OCI-LY1 (cell line): Measurements from ENCODE around the gene BYSL.

ENCODE experiments used
- H2AFZ ChIP-seq: fragments of 200-600 bp; sonication (generic), shearing (Covaris generic); 2 replicates; pipeline ENCODE4 v1.6.0; 2014; ENCODE audit warnings: antibody characterized with exemption, mild to moderate bottlenecking, low read length
- H3F3A ChIP-seq: fragments of 200-600 bp; sonication (generic), shearing (Covaris generic); 2 replicates; pipeline ENCODE4 v1.6.0; 2014; ENCODE audit warnings: mild to moderate bottlenecking, antibody characterized with exemption, low read length, moderate library complexity; ENCODE audit not compliant: insufficient read depth
- H3K27ac ChIP-seq: fragments of 200-600 bp; sonication (generic); 2 replicates; pipeline ENCODE4 v1.5.1; 2014; ENCODE audit warnings: low read length, mixed run types, mild to moderate bottlenecking, low read depth; ENCODE audit not compliant: poor library complexity, severe bottlenecking
- H3K27me3 ChIP-seq: fragments of 200-600 bp; sonication (generic); 2 replicates; pipeline ENCODE4 v1.6.0; 2014; ENCODE audit warnings: antibody characterized with exemption, mild to moderate bottlenecking, low read length, moderate library complexity; ENCODE audit not compliant: insufficient read depth
- H3K36me3 ChIP-seq: fragments of 200-600 bp; sonication (generic); 2 replicates; pipeline ENCODE4 v1.6.1; 2014; ENCODE audit warnings: mild to moderate bottlenecking, antibody characterized with exemption, low read length, moderate library complexity, mixed read lengths; ENCODE audit not compliant: insufficient read depth
- H3K4me1 ChIP-seq: fragments of 200-600 bp; sonication (generic); 2 replicates; pipeline ENCODE4 v1.5.1; 2014; ENCODE audit warnings: mild to moderate bottlenecking, low read length, moderate library complexity; ENCODE audit not compliant: insufficient read depth, severe bottlenecking
- H3K4me2 ChIP-seq: fragments of 200-600 bp; sonication (generic), shearing (Covaris generic); 2 replicates; pipeline ENCODE4 v1.6.1; 2014; ENCODE audit warnings: low read length
- H3K4me3 ChIP-seq: fragments of 200-600 bp; sonication (generic); 2 replicates; pipeline ENCODE4 v1.5.1; 2014; ENCODE audit warnings: low read length, low read depth, mild to moderate bottlenecking, mixed read lengths; ENCODE audit not compliant: poor library complexity, severe bottlenecking
- H3K79me2 ChIP-seq: fragments of 200-600 bp; shearing (Covaris generic); 2 replicates; pipeline ENCODE4 v1.6.1; 2016; ENCODE audit warnings: mixed run types, low read length, mixed read lengths; ENCODE audit not compliant: insufficient read depth
- H3K9ac ChIP-seq: fragments of 200-600 bp; sonication (generic), shearing (Covaris generic); 2 replicates; pipeline ENCODE4 v1.6.1; 2014; ENCODE audit warnings: mild to moderate bottlenecking, low read length, mixed read lengths
- H3K9me2 ChIP-seq: fragments of 200-600 bp; sonication (generic), shearing (Covaris generic); 2 replicates; pipeline ENCODE4 v1.6.1; 2014; ENCODE audit warnings: low read depth, mild to moderate bottlenecking, low read length, mixed read lengths
- H3K9me3 ChIP-seq: fragments of 200-600 bp; shearing (Covaris generic); 2 replicates; pipeline ENCODE4 v1.6.1; 2014; ENCODE audit warnings: low read length, mixed read lengths
- H4K20me1 ChIP-seq: fragments of 200-600 bp; sonication (generic), shearing (Covaris generic); 2 replicates; pipeline ENCODE4 v1.6.0; 2016; ENCODE audit warnings: mild to moderate bottlenecking, low read length; ENCODE audit not compliant: insufficient read depth
- EZH2 ChIP-seq: fragments of 200-600 bp; sonication (generic), shearing (Covaris generic); IDR thresholded peaks from 2 replicates; pipeline ENCODE4 v1.8.0; 2017; ENCODE audit warnings: borderline replicate concordance, mixed run types, mild to moderate bottlenecking, antibody characterized with exemption, low read length, moderate library complexity, mixed read lengths
- TF ChIP-seq, protein P1 (sequence below): fragments of 200-600 bp; sonication (generic), shearing (Covaris generic); IDR thresholded peaks from 2 replicates; pipeline ENCODE4 v1.5.1; 2017; ENCODE audit warnings: mild to moderate bottlenecking, antibody characterized with exemption, low read length, moderate library complexity, mixed read lengths

Gene BYSL

DNA sequence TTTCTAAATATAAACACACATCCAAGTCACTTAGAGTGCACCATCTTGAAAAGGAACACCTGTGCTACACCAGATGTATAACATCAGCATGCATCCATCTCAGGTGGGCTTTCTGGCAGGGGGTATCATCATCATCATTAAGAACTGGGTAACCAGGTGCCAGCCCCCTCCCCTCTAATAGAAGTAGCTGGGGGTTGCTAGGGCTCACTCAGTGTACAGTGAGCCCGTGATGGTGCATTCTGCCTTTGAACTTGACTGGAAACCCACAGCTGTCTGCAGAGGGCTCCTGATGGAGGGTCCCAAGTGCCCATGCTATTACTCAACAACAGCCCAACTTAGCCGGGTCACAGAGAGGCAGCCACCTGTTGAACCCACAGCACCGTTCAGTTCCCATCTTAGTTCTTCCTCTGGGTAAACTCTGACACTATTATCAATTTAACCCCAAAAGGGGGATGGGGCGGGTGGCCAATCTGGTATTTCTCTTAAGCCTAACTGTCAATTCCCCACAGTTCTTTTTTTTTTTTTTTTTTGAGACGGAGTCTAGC, 53.1 kb downstream of the BYSL start:
- H3K4me3 ChIP-seq: no peak overlapping the region
- H3K27me3 ChIP-seq: no peaks in the 10 kb centered on the region
- H3K9me2 ChIP-seq: no peaks in the 10 kb centered on the region
- TF ChIP-seq, protein P1, sequence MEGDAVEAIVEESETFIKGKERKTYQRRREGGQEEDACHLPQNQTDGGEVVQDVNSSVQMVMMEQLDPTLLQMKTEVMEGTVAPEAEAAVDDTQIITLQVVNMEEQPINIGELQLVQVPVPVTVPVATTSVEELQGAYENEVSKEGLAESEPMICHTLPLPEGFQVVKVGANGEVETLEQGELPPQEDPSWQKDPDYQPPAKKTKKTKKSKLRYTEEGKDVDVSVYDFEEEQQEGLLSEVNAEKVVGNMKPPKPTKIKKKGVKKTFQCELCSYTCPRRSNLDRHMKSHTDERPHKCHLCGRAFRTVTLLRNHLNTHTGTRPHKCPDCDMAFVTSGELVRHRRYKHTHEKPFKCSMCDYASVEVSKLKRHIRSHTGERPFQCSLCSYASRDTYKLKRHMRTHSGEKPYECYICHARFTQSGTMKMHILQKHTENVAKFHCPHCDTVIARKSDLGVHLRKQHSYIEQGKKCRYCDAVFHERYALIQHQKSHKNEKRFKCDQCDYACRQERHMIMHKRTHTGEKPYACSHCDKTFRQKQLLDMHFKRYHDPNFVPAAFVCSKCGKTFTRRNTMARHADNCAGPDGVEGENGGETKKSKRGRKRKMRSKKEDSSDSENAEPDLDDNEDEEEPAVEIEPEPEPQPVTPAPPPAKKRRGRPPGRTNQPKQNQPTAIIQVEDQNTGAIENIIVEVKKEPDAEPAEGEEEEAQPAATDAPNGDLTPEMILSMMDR: no peak
- no peak for TF ChIP-seq EZH2
- H4K20me1 ChIP-seq: no peaks in the 10 kb centered on the region
- no peaks in the 10 kb centered on the region for H3K79me2 ChIP-seq
- H2AFZ ChIP-seq: no peak overlapping the region
- no peak overlapping the region for H3K4me2 ChIP-seq
- no peaks in the 10 kb centered on the region for H3F3A ChIP-seq
- no peak overlapping the region for H3K27ac ChIP-seq
- no peaks in the 10 kb centered on the region for H3K9me3 ChIP-seq
- H3K9ac ChIP-seq: no peak overlapping the region
- H3K36me3 ChIP-seq: no peaks in the 10 kb centered on the region
- no peaks in the 10 kb centered on the region for H3K4me1 ChIP-seq

DNA sequence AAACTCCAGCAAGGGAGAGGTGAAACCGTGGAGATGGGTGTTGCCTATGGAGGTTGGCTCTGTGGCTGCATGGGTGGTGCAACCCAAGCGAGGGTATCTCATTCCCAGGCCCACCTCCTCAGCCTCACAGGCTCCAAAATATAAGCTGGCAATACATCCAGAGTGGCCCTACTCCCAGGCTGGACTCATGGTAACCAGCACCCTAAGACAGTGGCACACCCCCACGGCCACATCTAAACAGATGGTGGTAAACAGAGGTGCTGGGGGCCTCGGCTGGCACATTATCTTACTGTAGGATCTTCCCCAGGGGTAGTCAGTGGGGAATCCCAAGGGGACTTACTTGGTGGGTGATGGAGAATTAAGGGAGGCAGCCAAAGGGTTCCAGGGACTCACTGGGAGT, 54.0 kb downstream of the BYSL start:
- Histone ChIP-seq H3K9me3 (no peaks in the 10 kb centered on the region), H2AFZ (no peak overlapping the region), H3K27ac (no peak overlapping the region), H3K9ac (no peak overlapping the region), H3K27me3 (no peaks in the 10 kb centered on the region), H3K4me1 (no peaks in the 10 kb centered on the region), H3K79me2 (no peaks in the 10 kb centered on the region), H3K36me3 (no peaks in the 10 kb centered on the region), H4K20me1 (no peaks in the 10 kb centered on the region), H3F3A (no peaks in the 10 kb centered on the region), H3K4me2 (no peak overlapping the region), H3K4me3 (no peak overlapping the region), H3K9me2 (no peaks in the 10 kb centered on the region)
- TF ChIP-seq EZH2: no peak
- TF ChIP-seq, protein P1: no peak

DNA sequence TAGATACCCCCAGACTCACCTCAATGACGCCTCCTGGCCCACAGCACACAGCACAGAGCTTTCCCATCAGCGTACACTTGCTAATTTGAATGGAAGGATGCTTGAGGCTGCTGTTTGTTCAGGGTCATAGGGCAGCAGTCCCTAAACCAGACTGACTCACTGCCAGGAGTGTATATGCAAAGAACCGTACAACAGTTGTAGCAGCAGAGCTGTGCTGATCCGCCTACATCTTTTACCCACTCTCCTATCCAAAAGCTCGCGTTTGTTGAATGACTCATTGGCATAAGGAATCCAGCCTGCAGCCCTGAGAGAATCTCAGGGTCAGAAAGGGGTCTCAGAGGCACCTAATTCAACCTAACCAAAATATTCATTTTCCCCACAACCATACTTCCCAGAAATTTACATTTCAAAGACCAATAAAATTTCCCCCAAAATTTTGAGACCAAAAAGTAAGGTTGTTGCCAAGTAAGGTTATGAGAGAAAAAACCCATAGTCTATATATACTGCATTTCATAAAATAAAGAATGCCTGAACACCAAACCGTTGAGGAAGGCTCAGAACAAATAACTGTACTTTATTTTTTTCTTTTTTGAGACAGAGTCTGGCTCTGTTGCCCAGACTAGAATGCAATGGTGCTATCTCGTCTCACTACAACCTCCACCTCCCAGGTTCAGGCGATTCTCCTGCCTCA, 55.6 kb downstream of the BYSL start:
- H2AFZ ChIP-seq: no peak overlapping the region
- no peaks in the 10 kb centered on the region for H3K36me3 ChIP-seq
- no peaks in the 10 kb centered on the region for H3K4me1 ChIP-seq
- H3K9me2 ChIP-seq: no peaks in the 10 kb centered on the region
- no peaks in the 10 kb centered on the region for H3K79me2 ChIP-seq
- H3K27me3 ChIP-seq: no peaks in the 10 kb centered on the region
- H3K9me3 ChIP-seq: no peaks in the 10 kb centered on the region
- no peak overlapping the region for H3K4me3 ChIP-seq
- H4K20me1 ChIP-seq: no peaks in the 10 kb centered on the region
- TF ChIP-seq EZH2: no peak
- TF ChIP-seq, protein P1: no peak
- H3K4me2 ChIP-seq: no peak overlapping the region
- no peaks in the 10 kb centered on the region for H3F3A ChIP-seq
- no peak overlapping the region for H3K27ac ChIP-seq
- H3K9ac ChIP-seq: no peak overlapping the region
